ENCODE results near the gene CCDC197. TPM values are rescaled to one million over a fixed set of nuclear protein-coding genes. Genes with fewer than 3 reads are reported as not detected.

Gene CCDC197
- total and polyA plus RNA-seq, 4 donors = 0.60 TPM; not detected in 3

Small RNAs within 50 kb of the gene (microRNA-seq; reads per million reads assigned to microRNA genes)
- gene MIR4506 = 0 reads per million in 2 donors

Other genes starting within 250 kb of the CCDC197 start
- gene PRIMA1, start 208.8 kb upstream of the CCDC197 start, total RNA-seq = 1 to 10 TPM; 6.7 to 8.9 TPM
- gene PRIMA1, start 208.8 kb upstream of the CCDC197 start, polyA plus RNA-seq = under 1 TPM; 0.38 to 0.69 TPM
- gene FAM181A, start 70.0 kb upstream of the CCDC197 start, total RNA-seq = not detected
- gene FAM181A, start 70.0 kb upstream of the CCDC197 start, polyA plus RNA-seq = not detected
- 10 to 100 TPM; 53.3 to 57.0 TPM for gene ASB2, start 20.7 kb upstream of the CCDC197 start, total RNA-seq
- gene ASB2, start 20.7 kb upstream of the CCDC197 start, polyA plus RNA-seq = 10 to 100 TPM in 1 of 2 donors, 1 to 10 TPM in 1; 9.1 to 24.8 TPM
- under 1 TPM; 0.42 to 0.60 TPM for gene OTUB2, start 29.0 kb downstream of the CCDC197 start, total RNA-seq
- not detected for gene OTUB2, start 29.0 kb downstream of the CCDC197 start, polyA plus RNA-seq
- gene DDX24, start 83.9 kb downstream of the CCDC197 start, total RNA-seq = 100 to 1,000 TPM; 190 to 198 TPM
- 100 to 1,000 TPM in 1 of 2 donors, 10 to 100 TPM in 1; 43.7 to 158 TPM for gene DDX24, start 83.9 kb downstream of the CCDC197 start, polyA plus RNA-seq
- 10 to 100 TPM; 13.7 to 16.8 TPM for gene IFI27L1, start 84.0 kb downstream of the CCDC197 start, total RNA-seq
- 10 to 100 TPM; 20.8 to 21.8 TPM for gene IFI27L1, start 84.0 kb downstream of the CCDC197 start, polyA plus RNA-seq
- 100 to 1,000 TPM; 106 to 222 TPM for gene IFI27, start 113.4 kb downstream of the CCDC197 start, total RNA-seq
- gene IFI27, start 113.4 kb downstream of the CCDC197 start, polyA plus RNA-seq = 100 to 1,000 TPM in 1 of 2 donors, 10 to 100 TPM in 1; 42.4 to 107 TPM
- gene IFI27L2, start 132.3 kb downstream of the CCDC197 start, total RNA-seq = 10 to 100 TPM; 52.4 to 55.8 TPM
- gene IFI27L2, start 132.3 kb downstream of the CCDC197 start, polyA plus RNA-seq = 100 to 1,000 TPM; 149 to 168 TPM
- gene PPP4R4, start 177.0 kb downstream of the CCDC197 start, total RNA-seq = under 1 TPM; 0.10 to 0.93 TPM
- under 1 TPM in 1 of 2 donors, not detected in 1; 0.08 TPM for gene PPP4R4, start 177.0 kb downstream of the CCDC197 start, polyA plus RNA-seq

Data from aorta (tissue), 4 donors.